ENCODE results near the gene RANBP10. TPM values are rescaled to one million over a fixed set of nuclear protein-coding genes. Genes with fewer than 3 reads are reported as not detected.

Gene RANBP10
- total and polyA plus RNA-seq, 7 donors, result 4.2 to 15.5 (median 7.5) TPM

DNA sequence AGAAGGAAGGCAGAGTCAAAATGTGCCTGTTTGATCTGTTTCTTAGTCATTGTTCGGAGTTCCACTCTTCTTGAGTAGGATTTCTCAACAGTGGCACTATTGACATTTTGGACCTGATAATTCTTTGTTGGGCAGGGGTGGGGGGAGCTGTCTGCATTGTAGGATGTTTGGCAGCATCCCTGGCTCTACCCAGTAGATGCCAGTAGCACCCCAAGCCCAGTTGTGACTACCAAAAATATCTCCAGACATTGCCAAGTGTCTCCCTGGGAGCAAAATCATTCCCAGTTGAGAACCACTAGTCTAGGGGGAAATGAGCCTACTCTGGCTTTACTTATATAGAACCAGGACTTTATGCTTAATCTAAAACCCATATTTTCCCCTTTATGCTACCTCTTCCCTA is 86.1 kb downstream of the RANBP10 start:
- no peaks in the 10 kb centered on the region for H3K27me3 ChIP-seq
- intact Hi-C loops (cut with DNase I), result loop anchor here (2.0 kb wide), 1 partner anchor 87 kb away; the partner anchor contains the start of genes RANBP10 and TSNAXIP1
- peaks cover 0 to 28% (median 20%) of the 10 kb centered on the region in 4 donors for H3K4me1 ChIP-seq
- H3K36me3 ChIP-seq, result peaks cover 0 to 19% (median 1%) of the 10 kb centered on the region in 4 donors
- WGBS, 2 donors, result 26 to 49% methylated on average over 1 of the region's 1 CpG
- no peaks in the 10 kb centered on the region for H3K9me3 ChIP-seq
- no peak for TF ChIP-seq EP300 (IDR thresholded peaks at IDR 0.05)
- TF ChIP-seq POLR2AphosphoS5 (IDR thresholded peaks at IDR 0.05), result no peak
- TF ChIP-seq POLR2A (IDR thresholded peaks at IDR 0.05), result no peak
- TF ChIP-seq, protein P1, sequence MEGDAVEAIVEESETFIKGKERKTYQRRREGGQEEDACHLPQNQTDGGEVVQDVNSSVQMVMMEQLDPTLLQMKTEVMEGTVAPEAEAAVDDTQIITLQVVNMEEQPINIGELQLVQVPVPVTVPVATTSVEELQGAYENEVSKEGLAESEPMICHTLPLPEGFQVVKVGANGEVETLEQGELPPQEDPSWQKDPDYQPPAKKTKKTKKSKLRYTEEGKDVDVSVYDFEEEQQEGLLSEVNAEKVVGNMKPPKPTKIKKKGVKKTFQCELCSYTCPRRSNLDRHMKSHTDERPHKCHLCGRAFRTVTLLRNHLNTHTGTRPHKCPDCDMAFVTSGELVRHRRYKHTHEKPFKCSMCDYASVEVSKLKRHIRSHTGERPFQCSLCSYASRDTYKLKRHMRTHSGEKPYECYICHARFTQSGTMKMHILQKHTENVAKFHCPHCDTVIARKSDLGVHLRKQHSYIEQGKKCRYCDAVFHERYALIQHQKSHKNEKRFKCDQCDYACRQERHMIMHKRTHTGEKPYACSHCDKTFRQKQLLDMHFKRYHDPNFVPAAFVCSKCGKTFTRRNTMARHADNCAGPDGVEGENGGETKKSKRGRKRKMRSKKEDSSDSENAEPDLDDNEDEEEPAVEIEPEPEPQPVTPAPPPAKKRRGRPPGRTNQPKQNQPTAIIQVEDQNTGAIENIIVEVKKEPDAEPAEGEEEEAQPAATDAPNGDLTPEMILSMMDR (IDR thresholded peaks at IDR 0.05), result no peak
- peak overlapping the region; percentile 80 to 89 (median 89) for H3K27ac ChIP-seq
- no peak for DNase-seq
- peak overlapping the region in 1 of 4 donors; percentile 92 for H3K4me3 ChIP-seq

DNA sequence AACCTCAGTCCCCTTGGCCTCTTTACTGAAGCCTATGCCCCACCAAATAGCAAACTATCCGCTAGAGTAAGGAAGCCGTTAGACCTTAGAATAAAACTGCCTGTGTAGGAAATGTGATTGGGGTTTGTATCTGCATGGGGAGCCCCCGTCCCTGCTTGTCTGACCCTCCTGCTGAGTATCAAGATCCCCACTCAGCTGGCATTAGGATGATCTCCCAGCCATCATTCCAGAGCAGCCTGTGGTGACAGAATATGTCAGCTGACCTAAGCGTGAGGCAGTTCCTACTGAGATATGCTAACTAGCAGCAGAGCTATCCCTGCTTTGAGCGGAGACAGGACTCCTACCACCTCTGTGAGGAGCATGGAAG is 86.6 kb downstream of the RANBP10 start:
- no peak for DNase-seq
- Histone ChIP-seq H3K9me3 (no peaks in the 10 kb centered on the region), H3K4me1 (peaks cover 0 to 28% (median 22%) of the 10 kb centered on the region in 4 donors), H3K27me3 (no peaks in the 10 kb centered on the region), H3K4me3 (peak overlapping the region; percentile 70 to 92 (median 85)), H3K36me3 (peaks cover 0 to 15% (median 0%) of the 10 kb centered on the region in 4 donors), H3K27ac (peak overlapping the region; percentile 80 to 89 (median 89))
- TF ChIP-seq, protein P1 (IDR thresholded peaks at IDR 0.05), result no peak
- TF ChIP-seq POLR2A (IDR thresholded peaks at IDR 0.05), result no peak
- TF ChIP-seq EP300 (IDR thresholded peaks at IDR 0.05), result no peak
- no peak for TF ChIP-seq POLR2AphosphoS5 (IDR thresholded peaks at IDR 0.05)
- 1 to 2% methylated on average over 5 of the region's 5 CpGs for WGBS, 2 donors
- intact Hi-C loops (cut with DNase I), result loop anchor here (2.0 kb wide), 2 partner anchors 47 to 87 kb away; partner anchors contain the start of genes RANBP10 and TSNAXIP1

DNA sequence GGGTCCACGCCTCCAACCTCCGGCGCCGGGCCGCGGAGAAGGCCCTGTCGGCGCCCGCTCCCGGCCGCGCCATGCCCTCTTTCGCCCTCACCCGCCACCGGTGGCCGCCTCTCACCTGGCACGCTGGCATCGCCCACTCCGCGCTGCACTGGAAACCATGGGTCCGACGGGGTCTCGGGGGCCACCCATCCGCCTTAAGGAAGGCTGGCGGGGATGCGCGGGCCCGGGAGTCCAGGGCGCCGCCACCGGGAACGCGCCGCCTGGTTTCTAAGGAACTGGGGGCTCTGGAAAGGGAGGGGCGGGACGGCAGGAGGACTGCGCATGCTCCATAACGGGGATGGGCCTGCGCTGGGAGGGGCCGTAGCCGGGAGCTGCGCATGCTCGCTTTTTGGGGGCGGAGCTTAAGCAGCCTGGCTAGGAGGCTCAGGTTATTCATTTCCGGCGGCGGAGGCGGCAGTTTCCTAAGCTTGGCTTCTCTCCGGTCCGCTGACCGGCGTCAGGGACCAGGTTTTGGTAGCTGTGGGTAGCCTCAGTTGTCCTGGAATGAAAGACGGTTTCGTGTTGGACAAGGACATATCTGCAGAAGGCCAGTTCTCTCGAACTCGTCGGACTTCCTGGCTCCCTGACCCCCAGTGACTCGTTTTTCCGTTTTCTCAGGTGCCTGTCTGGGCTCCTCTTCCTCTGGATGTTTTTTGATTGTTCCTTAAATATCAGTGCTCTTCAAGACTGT is 87.1 kb downstream of the RANBP10 start, which contains the start of gene GFOD2:
Gene GFOD2 (minus strand): TSS at position 269 of the 730 bp plus-strand sequence. CDS start 33,601 bp downstream, outside the sequence.
- Histone ChIP-seq H3K9me3 (no peaks in the 10 kb centered on the region), H3K4me3 (peak within 1 kb of the TSS; percentile 70 to 92 (median 85)), H3K27me3 (no peaks in the 10 kb centered on the region), H3K27ac (peak within 1 kb of the TSS; percentile 80 to 89 (median 89)), H3K36me3 (peaks cover 0 to 10% (median 0%) of the 10 kb centered on the region in 4 donors), H3K4me1 (peaks cover 0 to 28% (median 22%) of the 10 kb centered on the region in 4 donors)
- DNase-seq, result peak; percentile 98
- WGBS, 2 donors, result 1% methylated on average over 59 of the region's 59 CpGs
- intact Hi-C loops (cut with DNase I), result loop anchor here (2.0 kb wide), 1 partner anchor 46 kb away; no protein-coding TSS in a partner anchor
- peak; percentile 76 to 84 for TF ChIP-seq POLR2A (IDR thresholded peaks at IDR 0.05)
- peak; percentile 89 to 94 (median 94) for TF ChIP-seq POLR2AphosphoS5 (IDR thresholded peaks at IDR 0.05)
- no peak for TF ChIP-seq EP300 (IDR thresholded peaks at IDR 0.05)

DNA sequence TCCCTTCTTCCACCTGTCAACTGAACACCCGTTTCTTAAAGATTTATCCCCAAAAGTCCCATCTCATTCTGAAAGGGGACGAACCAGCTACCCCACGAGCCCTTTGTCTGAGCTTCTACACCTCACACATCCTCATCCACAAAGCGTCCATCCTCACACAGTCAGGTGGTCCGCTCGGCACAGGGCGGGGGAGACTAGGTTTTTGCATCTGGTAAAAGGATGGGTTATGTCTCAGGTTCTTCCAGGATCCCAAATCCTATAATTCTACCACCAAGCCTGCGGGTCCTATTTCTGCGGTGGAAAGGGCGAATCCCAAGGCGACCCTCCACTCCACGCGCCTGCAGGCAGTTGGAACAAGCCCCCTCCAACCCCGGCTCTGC is 87.7 kb downstream of the RANBP10 start:
- peaks cover 0 to 28% (median 22%) of the 10 kb centered on the region in 4 donors for H3K4me1 ChIP-seq
- 0 to 1% methylated on average over 14 of the region's 14 CpGs for WGBS, 2 donors
- peak overlapping the region; percentile 80 to 89 (median 89) for H3K27ac ChIP-seq
- H3K27me3 ChIP-seq, result no peaks in the 10 kb centered on the region
- no peak for DNase-seq
- intact Hi-C loops (cut with DNase I), result loop anchor here (2.0 kb wide), 1 partner anchor 46 kb away; no protein-coding TSS in a partner anchor
- peak overlapping the region; percentile 70 to 92 (median 85) for H3K4me3 ChIP-seq
- TF ChIP-seq POLR2A (IDR thresholded peaks at IDR 0.05) (no peak), POLR2AphosphoS5 (IDR thresholded peaks at IDR 0.05) (no peak), EP300 (IDR thresholded peaks at IDR 0.05) (no peak)
- TF ChIP-seq, protein P1 (IDR thresholded peaks at IDR 0.05), result no peak
- peaks cover 0 to 9% (median 0%) of the 10 kb centered on the region in 4 donors for H3K36me3 ChIP-seq
- H3K9me3 ChIP-seq, result no peaks in the 10 kb centered on the region

DNA sequence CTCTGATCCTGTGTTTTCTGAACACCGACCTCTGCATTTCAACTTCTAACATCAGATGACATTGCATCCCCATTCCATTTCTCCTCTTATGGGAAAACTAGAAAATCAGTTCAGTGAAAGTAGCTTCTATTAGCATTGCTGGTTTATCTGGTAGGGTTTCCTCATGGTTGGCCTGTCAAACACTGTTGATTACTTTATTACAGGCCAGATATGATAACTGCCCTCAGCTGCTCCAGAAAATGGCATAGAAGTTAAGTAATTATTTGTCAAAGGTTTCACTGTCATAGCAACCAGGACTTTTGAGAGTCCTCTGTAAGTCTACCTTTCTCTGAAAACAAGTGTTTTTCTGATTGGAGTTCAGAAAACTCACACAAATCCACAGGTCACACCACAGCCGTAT is 90.3 kb downstream of the RANBP10 start:
- intact Hi-C loops (cut with DNase I), result no loop called here

More for the DNA sequence above, 90.3 kb downstream of the RANBP10 start:
- 23 to 71% methylated on average over 2 of the region's 2 CpGs for WGBS, 2 donors
- Histone ChIP-seq H3K9me3 (no peaks in the 10 kb centered on the region), H3K4me1 (peaks cover 0 to 28% (median 22%) of the 10 kb centered on the region in 4 donors), H3K4me3 (no peak overlapping the region), H3K36me3 (no peaks in the 10 kb centered on the region), H3K27me3 (no peaks in the 10 kb centered on the region), H3K27ac (no peak overlapping the region)
- TF ChIP-seq, protein P1 (IDR thresholded peaks at IDR 0.05), result no peak
- TF ChIP-seq POLR2A (IDR thresholded peaks at IDR 0.05), result no peak
- TF ChIP-seq EP300 (IDR thresholded peaks at IDR 0.05), result no peak
- no peak for TF ChIP-seq POLR2AphosphoS5 (IDR thresholded peaks at IDR 0.05)
- no peak for DNase-seq
